ENCODE measurements around the gene CNPY2. TPM values are rescaled to one million over a fixed set of nuclear protein-coding genes. Genes with fewer than 3 reads are reported as not detected.
A peak's percentile ranks its signal among the peaks of the same experiment; 100 is the strongest.

CNPY2 gene
- total and polyA plus RNA-seq, 2 of the 13 experiments (the other 11 are each of a cell fraction or from before 2014, with no cell fraction given) = 285 to 356 TPM

- TF ChIP-seq ZNF296 (CRISPR knock-in tag; conservative IDR thresholded peaks at IDR 0.05) (no peak), ZNF121 (CRISPR knock-in tag; IDR thresholded peaks at IDR 0.05) (no peak), KDM1A (CRISPR knock-in tag; IDR thresholded peaks at IDR 0.05) (no peak), GATA4 (IDR thresholded peaks at IDR 0.05; ENCODE audit: borderline replicate concordance, low read depth) (no peak), TBP (CRISPR knock-in tag; IDR thresholded peaks at IDR 0.05) (no peak), RFX5 (IDR thresholded peaks at IDR 0.05; ENCODE audit: low read depth, low read length) (no peak), ZNF720 (CRISPR knock-in tag; IDR thresholded peaks at IDR 0.05) (no peak), ZMYM2 (CRISPR knock-in tag; IDR thresholded peaks at IDR 0.05) (no peak), POLR2AphosphoS2 (IDR thresholded peaks at IDR 0.05; ENCODE audit: low read depth, low read length) (no peak), ZNF572 (CRISPR knock-in tag; IDR thresholded peaks at IDR 0.05) (peak; percentile 80; the same call in 1 of the 2 replicates), KDM4B (CRISPR knock-in tag; IDR thresholded peaks at IDR 0.05) (no peak), BCL6 (CRISPR knock-in tag; IDR thresholded peaks at IDR 0.05) (peak; percentile 22; the same call in 1 of the 2 replicates), HNRNPUL1 (IDR thresholded peaks at IDR 0.05; ENCODE audit: low read depth, low read length) (no peak), ZNF30 (CRISPR knock-in tag; IDR thresholded peaks at IDR 0.05) (no peak), ASH2L (IDR thresholded peaks at IDR 0.05; ENCODE audit: insufficient read length, low read depth, low read length) (peak; percentile 18), RAD51 (IDR thresholded peaks at IDR 0.05; ENCODE audit: borderline replicate concordance) (no peak), ZNF597 (CRISPR knock-in tag; IDR thresholded peaks at IDR 0.05) (no peak), ZNF382 (CRISPR knock-in tag; IDR thresholded peaks at IDR 0.05; ENCODE audit: borderline replicate concordance) (no peak), NR2F6 (IDR thresholded peaks at IDR 0.05) (peak; percentile 88), NR2F6 (CRISPR knock-in tag; IDR thresholded peaks at IDR 0.05) (peak; percentile 82), FOXA3 (CRISPR knock-in tag; IDR thresholded peaks at IDR 0.05) (no peak), ZNF33A (CRISPR knock-in tag; IDR thresholded peaks at IDR 0.05; ENCODE audit: borderline replicate concordance) (no peak), HNF4G (IDR thresholded peaks at IDR 0.05; ENCODE audit: borderline replicate concordance, low read depth, low read length) (no peak), HNF4G (CRISPR knock-in tag; IDR thresholded peaks at IDR 0.05; ENCODE audit: borderline replicate concordance, low read depth) (no peak), SALL2 (CRISPR knock-in tag; IDR thresholded peaks at IDR 0.05) (no peak), ZNF780A (CRISPR knock-in tag; IDR thresholded peaks at IDR 0.05) (no peak), MYNN (CRISPR knock-in tag; IDR thresholded peaks at IDR 0.05; ENCODE audit: low read depth) (no peak), ZNF263 (CRISPR knock-in tag; IDR thresholded peaks at IDR 0.05) (0 out of 2 replicates have a peak, but pooled peaks have one; percentile 69), SAFB2 (CRISPR knock-in tag; IDR thresholded peaks at IDR 0.05; ENCODE audit: borderline replicate concordance, low read depth) (no peak), ZSCAN21 (CRISPR knock-in tag; IDR thresholded peaks at IDR 0.05; ENCODE audit: borderline replicate concordance) (no peak), ARHGAP35 (CRISPR knock-in tag; IDR thresholded peaks at IDR 0.05; ENCODE audit: borderline replicate concordance) (no peak), NFE2L2 (IDR thresholded peaks at IDR 0.05; ENCODE audit: low read length) (no peak), GZF1 (CRISPR knock-in tag; IDR thresholded peaks at IDR 0.05) (no peak; the same call in 1 of the 2 replicates)
- TF ChIP-seq, protein P1, sequence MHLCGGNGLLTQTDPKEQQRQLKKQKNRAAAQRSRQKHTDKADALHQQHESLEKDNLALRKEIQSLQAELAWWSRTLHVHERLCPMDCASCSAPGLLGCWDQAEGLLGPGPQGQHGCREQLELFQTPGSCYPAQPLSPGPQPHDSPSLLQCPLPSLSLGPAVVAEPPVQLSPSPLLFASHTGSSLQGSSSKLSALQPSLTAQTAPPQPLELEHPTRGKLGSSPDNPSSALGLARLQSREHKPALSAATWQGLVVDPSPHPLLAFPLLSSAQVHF (CRISPR knock-in tag; IDR thresholded peaks at IDR 0.05) = no peak
Observed at GRCh38 chr12:56267443-56268071, 48.2 kb downstream of the CNPY2 start (continued).

All from HepG2 (cell line).